GM21515 (cell line): ENCODE measurements around the gene MYO7B.

ENCODE experiments used
- ATAC-seq: cut with Tn5 transposase; IDR thresholded peaks from one replicate; pipeline ENCODE4 v1.9.1; 2021; ENCODE audit not compliant: unreplicated experiment

MYO7B gene

DNA sequence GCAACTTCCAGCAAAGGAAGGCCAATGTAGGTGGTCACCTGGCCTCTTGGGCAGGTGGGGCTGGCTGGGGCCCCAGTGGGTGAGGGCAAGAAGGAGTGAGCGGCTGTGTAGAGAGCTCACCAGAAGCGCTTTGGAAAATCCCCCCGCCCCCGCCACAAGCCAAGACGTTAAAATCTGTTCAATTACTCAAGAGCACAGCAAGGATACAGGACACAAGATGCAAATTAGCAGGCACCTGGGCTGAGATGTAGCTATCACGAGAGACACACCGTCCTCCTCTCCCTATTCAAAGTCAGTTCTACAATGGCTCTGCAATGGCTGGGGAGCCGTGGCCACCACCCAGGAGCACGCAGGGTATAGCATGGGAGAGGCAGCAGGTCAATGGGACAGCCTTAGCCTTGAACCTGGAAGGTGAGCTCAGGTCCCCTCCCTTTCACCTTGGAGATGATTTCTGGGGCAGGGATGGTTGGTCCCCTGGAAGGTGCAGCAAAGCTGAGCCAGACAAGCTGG, 72.0 kb downstream of the MYO7B start:
- no peak for ATAC-seq

DNA sequence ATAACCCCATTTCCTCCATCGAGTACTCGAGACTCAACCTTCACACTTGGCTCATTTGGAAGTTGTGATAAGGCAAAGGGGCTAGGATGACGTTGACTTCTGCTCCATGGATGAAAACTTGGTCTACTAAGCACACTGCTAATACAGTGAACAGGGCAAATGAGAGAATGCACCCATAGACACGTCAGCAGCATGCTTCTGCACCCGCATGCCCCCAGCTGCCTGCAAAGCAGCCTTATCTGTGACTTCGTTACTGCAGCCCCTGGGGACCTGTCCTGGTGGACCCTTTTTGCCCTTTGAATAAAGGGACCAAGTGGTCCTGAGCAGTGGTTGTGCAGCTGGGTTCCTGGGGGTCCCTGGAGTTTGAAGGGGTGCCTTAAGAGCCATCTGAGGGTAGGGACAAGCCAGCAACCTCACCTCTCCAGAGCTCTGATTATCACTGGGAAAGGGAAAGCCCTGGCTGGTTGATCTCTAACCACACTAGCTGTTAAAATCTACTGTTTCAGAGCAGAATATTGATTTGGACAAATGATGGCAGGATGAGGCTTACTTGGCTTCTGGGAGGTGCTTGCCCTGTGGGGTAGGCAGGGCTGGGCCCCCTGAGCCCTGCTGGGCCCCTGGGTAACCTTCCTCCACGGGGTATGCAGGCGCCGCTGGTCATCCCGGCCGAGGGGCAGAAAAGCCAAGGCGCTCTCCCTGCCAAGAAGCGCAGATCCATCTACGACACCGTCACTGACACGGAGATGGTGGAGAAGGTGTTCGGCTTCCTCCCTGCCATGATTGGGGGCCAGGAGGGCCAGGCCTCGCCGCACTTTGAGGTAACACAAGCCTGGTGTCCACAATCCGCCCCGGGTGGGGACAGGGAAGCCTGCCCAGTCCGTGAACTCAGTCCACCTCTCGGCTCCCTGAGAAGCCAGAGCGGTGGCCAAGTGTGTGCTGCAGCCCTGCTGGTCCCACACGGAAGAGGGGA, 72.9 kb downstream of the MYO7B start:
- no peak for ATAC-seq

DNA sequence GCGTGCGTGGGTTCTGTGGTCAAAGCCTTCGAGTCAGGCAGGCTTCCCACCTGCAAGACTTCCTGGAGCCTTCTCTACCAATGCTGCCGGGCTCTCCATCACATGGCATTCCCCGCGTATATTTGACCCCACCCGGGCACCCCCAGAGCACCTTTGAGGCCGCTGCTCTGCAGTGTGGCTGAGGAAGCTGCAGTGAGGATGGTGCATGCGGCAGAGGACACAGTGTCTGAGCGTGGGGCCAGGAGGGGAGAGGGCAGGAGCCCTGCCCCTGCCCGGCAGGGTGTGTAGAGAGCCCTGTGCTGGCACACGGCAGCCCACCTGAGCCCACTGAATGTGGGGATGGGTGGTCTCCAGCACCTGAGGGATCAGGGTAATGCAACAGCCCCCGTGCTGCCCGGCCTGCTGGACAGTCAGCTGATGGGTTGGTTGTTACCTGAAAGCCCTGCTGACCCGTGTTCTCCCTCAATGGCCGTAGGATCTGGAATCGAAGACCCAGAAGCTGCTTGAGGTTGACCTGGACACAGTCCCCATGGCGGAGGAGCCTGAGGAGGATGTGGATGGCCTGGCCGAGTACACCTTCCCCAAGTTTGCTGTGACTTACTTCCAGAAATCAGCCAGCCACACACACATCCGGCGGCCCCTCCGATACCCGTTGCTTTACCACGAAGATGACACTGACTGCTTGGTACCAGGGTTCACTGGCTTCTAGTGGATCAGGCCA, 73.7 kb downstream of the MYO7B start:
- no peak for ATAC-seq

DNA sequence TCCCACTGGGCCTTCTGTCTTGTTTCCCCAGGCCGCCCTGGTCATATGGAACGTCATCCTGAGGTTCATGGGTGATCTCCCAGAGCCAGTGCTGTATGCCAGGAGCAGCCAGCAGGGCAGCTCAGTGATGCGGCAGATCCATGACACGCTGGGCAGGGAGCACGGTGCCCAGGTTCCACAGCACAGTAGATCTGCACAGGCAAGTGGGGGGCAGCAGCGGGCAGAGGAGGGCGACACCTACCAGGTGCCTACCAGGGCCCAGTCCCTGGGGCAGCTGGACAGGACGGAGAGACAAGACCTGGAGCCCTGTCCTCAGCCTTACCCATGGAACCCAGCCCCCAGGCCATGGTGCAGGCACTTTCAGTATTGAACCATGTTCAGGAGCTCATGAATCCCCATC, 74.3 kb downstream of the MYO7B start:
- no peak for ATAC-seq

DNA sequence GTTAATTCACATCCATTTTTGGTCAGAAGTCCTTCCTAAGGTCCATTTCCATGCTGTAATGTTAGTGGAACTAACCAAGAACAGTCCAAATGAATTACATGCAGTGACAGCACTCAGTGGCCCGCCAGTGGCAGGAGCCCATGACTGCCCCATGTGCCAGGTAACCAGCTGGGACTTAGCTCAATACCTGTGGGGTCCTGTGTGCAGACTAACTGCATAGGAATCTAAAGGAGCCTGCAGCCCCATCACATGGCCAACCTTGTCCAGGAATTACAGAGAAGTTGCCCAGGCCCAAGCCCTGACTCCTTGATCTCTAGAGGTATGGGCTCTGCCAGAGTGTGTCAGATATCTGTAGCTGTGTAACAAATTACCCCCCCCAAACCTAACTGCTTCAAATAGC, 75.1 kb downstream of the MYO7B start:
- no peak for ATAC-seq

DNA sequence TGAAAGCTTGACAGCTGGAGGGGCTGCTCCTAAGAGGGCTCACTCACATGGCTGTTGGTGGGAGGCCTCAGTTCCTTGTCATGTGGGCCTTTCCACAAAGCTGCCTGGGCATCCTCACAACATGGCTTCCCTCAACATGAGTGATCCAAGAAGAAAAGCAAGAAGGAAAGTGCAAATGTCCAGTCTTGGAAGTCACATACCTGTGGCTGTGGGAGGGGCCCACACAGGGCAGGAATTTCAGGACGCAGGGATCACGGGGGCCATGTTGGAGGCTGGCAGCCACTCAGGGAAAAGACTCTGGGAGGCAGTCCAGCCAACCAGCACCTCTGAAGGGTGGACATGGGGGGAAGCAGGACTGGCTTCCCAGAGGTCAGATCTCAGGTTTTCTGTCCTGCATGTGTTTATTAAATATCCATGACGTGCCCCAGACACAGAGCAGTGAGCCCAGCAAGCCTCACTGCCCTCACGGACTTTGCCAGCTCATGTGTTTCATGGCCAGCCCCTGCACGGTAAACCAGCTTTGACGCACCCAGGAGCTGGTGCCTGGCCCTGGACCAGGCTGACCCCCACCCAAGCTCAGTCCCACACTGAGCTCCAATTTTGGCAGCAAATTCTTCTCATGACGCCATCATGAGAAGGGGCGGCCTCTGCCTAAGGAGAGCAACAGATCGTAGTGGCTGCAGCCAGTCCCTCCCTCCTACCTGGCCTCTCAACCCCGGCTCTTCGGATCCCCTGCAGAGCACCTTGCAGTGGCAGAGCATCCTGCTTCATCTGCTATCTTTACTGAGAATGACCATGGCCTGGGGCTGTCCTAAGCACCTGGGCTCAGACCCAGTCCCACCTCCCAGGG, 75.8 kb downstream of the MYO7B start:
- no peak for ATAC-seq

DNA sequence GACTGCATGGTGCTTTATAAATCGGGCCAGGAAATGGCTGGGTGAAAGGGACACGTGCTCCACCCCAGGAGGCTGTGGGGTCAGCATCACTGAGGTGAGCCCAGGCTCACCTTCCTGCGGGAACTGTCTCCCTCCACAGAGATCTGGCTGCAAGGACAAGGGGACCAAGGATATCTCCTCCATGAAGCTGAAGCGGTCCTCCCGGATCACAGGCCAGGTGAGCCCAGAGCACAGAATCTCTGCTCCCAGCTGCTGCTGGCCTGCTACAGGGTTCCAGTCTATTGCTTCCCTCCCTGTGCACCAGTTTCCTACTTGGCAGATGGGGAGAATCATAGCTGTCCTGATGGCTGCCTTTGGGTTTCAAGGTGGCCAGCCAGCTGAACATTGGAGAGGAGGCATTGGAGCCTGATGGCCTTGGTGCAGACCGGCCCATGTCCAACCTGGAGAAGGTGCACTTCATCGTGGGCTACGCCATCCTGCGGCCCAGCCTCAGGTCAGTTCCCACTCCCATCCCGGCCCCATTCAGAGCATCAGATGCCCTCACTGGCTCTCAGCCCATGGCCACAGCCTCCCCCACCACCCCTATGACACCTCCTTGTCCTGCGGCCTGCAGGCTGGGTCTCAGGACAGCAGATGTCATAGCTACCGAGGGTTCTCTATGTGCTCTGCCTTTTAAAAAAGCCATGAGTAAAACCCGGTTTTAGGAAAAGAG, 76.8 kb downstream of the MYO7B start:
- ATAC-seq: no peak

DNA sequence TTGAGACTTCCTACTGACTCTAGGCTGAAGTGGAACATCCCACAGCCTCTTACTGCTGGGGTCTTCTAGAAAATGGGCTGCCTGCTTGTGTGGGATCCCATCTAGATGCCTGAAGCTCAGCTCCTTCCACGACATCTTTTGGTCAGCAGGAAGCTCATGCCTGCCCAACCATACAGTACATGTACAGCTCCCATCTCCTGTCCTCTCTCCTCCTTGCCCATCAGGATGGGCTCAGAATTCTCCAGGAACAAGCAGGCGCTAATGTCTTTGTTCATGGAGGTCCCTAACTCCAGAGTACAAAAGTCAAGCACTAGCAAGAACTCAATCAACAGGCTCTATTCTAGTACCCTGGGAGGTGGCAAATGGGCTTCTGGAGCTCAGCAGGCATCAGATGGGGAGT, 78.8 kb downstream of the MYO7B start:
- ATAC-seq: no peak

DNA sequence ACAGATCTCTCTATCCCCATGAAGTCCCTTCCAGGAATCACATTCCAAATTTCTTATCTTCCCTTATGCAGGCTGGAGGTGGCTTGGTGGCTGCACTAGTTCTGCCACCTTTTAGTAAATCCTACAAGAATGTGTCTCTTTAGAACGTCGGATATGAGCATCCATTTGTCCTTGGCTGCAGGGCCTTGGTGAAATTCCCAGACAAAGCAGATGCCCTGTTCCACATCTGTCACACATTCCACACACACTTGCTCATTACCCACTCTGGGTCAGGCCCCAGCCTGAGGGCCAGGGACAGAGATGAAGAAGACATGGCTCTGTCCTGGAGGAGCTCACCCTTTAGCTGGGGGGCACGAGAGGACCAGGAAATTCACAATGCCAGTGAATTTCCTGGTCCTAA, 79.2 kb downstream of the MYO7B start:
- no peak for ATAC-seq

DNA sequence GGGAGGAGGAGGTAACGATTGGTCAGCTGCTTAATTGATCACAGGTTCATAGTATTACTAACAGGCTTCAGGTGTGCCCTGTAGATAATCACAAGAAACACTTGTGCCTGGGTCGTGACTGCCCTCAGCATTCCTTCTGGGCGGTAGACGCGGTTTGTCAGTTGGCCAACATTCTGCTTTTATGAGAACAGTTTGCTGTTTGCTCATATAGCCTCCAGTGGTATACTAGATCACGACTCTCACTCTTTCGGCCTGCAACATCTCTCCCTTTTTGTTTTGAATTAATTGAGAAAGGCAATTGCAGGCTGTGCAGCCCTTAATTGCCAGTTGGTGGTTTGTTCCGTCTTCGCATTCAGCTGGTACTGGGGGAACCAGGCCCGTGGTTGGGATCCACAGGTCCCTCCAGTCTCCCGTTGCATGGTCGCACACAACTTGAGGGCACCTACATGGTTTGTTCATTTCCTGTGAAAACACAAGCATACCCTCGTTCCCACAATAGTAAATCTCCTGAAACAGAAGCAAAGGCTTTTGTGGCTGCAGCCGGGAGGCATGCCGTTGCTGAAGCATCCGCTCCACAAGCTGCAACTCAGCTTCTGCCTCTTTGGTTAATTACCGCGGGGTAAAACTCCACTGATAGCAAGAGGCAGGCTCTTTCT, 80.2 kb downstream of the MYO7B start:
- ATAC-seq: no peak

DNA sequence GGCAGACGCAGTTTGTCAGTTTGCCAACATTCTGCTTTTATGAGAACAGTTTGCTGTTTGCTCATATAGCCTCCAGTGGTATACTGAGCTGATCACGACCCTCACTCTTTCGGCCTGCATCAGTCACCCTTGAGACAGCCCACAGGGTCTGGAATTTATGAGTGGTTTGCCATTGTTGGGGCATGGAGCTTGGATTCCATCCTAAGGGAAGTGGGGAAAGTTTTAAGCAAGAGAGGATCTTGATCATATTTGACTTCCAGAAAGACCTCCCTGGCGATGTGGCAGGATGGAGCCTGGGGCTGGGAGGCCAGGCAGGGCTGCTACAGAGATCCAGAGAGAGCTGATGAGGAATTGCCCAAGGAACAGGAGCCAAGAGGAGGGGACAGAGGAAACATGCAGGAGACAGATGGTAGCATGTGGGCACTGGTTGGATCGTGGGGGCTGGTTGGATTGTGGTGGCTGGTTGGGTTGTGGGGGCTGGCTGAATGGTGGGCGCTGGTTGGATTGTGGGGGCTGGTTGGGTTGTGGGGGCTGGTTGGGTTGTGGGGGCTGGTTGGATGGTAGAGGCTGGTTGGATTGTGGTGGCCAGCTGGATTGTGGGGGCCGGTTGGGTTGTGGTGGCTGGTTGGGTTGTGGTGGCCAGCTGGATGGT, 83.2 kb downstream of the MYO7B start:
- ATAC-seq: no peak

DNA sequence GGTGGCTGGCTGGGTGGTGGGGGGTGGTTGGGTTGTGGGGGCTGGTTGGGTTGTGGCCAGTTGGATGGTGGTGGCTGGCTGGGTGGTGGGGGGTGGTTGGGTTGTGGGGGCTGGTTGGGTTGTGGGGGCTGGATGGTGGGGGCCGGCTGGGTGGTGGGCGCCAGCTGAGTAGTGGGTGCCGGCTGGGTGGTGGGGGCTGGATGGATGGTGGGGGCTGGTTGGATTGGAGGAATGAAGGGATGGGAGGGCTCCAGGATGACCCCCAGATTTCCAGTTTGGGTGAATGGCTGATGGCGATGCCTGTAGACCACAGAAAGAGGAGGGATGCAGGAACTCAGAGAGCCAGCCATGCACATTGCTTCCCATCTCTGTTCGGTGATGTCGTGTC, 83.7 kb downstream of the MYO7B start:
- ATAC-seq: no peak

DNA sequence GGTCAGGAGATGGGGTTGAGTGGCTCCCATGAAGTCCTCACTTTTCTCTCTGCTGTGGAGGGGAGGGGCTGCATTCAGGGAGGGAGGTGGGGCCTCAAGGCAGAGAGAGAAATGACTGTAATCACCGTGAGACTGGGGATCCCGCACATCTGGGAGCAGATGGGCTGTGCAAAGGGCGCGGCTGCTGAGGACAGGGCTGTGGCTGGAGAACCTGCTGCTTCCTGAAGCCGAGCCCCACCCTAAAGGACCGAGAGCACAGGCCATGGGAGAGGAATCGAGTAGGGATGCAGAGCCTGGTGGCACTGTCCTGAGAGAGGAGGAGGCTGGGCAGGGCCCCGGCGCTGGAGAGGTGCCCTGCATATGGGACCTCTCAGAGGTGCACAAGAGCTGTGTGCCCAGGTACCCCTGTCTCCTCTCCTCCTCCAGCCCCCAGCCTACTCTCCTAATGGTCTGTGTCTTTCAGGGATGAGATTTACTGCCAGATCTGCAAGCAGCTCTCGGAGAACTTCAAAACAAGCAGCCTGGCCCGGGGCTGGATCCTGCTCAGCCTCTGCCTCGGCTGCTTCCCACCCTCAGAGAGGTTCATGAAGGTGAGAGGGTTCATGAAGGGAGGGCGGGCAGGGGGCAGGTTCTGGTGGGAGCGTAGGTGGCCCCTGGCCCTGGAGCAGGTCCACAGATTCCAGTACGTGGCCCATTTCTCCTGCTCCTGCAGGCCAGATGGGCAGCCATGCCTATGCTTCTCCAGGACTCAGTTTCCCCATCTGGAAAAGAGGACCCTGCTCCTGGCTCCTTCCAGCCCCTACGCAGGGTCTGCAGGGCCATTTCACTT, 84.6 kb downstream of the MYO7B start:
- ATAC-seq: no peak

DNA sequence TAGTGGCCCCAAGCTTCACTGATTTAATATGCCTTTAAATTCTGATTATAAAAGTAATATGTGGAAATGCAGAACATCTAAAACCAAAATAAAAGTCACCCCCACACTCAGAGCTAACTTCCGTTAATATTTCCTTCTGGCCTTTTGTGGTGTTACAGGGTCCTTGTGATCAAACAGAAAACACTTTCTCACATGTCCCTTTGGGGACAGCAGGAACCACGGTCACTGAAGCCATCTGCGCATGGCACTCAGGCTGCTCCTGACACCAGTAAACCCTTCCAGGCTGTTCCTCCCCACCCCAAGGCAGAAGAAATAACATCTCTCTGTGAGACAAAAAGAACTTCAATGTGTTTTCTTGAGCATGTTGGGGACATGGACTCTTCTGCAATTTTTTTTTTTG, 85.4 kb downstream of the MYO7B start:
- no peak for ATAC-seq

DNA sequence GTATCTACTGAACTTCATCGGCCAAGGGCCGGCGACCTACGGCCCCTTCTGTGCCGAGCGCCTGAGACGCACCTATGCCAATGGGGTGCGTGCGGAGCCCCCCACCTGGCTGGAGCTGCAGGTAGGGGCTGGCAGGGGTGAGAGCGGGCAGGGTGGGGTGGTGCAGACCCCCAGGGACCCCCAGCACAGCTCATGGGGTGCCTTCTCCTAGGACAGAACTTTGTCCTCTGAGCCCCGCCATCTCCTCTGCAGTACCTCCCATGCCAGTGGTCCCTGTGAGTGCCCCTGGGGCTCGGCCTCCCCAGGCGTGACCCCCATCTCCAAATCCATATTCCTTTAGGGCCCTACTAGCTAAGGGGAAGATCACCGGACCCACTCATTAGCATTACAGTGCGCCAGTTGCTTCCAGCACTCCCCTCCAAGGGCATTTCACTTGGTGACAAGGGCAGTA, 86.5 kb downstream of the MYO7B start:
- no peak for ATAC-seq

DNA sequence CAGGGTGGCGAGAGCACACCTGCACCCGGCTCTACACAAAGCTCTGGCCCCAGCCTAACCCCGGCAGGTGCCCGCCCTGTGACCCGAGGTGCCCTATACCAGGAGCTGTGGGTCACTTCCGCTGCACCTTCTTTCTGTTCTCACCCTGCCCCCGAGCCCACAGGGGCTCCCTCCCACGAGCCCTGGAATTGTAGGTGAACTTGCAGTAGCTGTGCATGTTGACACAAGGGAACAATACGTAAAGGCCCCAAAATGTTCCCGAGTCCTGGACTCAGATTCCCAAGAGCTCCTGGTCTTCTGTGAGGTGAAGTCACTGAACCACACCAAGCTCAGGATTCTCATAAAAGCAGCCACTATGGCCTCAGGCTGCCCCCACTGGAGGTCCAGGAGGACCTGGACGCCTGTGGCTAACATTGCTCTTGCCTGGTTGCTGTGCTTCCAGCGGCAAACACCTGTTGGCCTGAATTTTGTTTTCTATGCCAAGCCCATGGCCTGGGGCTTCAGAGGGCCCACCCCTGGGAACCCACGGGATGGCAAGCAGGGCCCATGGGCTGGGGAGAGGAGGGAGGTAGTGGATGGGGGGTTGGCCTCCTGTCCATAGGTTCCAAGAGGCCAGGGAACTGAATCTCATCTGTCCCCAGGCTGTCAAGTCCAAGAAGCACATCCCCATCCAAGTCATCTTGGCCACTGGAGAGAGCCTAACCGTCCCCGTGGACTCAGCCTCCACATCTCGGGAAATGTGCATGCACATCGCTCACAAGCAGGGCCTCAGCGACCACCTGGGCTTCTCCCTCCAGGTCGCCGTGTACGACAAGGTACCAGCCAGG, 87.3 kb downstream of the MYO7B start:
- no peak for ATAC-seq

DNA sequence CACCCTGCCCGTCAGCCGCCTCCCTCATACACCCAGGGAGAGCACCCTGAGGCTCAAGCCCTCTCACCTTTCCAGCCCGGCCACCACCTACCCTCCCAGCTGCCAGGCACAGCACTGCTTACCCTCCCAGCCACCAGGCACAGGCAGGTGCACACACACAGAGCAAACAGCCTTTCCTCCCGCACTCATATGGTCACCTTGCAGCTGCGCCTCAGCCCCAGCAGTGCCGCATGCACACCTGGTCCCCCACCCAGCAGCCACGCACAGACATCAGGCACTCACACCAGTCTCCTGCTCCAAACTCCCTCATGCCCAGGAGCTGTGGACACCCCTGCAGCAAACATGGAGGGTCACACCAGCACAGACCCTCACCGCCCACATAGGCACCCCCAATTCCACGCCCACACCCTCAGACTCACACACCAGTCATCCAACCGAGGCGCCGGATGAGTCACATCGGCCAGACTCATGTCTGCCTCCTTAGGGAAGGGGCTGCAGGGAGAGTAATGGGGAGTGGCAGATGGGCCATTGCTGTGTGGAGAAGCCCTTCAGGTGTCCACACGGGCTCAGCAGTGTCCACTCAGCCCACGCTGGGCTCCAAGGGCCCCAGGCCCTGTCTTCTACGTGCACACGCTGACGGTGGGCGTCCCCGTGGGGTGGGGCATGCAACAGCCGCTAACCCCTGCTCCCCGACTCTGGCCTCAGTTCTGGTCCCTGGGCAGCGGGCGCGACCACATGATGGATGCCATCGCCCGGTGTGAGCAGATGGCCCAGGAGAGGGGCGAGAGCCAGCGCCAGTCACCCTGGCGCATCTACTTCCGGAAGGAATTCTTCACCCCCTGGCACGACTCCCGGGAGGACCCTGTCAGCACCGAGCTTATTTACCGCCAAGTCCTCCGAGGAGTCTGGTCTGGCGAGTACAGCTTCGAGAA, 88.2 kb downstream of the MYO7B start:
- no peak for ATAC-seq
